GM13976 (cell line): ENCODE measurements around the gene RDM1.
A peak's percentile ranks its signal among the peaks of the same experiment; 100 is the strongest.

Source experiments
- DNase-seq: peaks from one replicate; pipeline ENCODE4 v3.0.0; 2012; ENCODE audit warnings: low spot score
- in situ Hi-C: fragments of 300-500 bp; cut with MboI; formaldehyde crosslinking; loops from one replicate; pipeline ENCODE4 v1.12.0; 2022; ENCODE audit warnings: low sequenced_read_pairs, mixed read lengths, inconsistent platforms; ENCODE audit not compliant: unreplicated experiment
- TF ChIP-seq, protein P1 (sequence below): IDR thresholded peaks from 2 replicates; pipeline ENCODE4 v1.5.1; 2012; ENCODE audit warnings: borderline replicate concordance, mild to moderate bottlenecking; ENCODE audit not compliant: insufficient read depth; ENCODE audit errors: extremely low read depth, missing control alignments, control extremely low read depth

Gene RDM1, protein sequence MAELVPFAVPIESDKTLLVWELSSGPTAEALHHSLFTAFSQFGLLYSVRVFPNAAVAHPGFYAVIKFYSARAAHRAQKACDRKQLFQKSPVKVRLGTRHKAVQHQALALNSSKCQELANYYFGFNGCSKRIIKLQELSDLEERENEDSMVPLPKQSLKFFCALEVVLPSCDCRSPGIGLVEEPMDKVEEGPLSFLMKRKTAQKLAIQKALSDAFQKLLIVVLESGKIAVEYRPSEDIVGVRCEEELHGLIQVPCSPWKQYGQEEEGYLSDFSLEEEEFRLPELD

DNA sequence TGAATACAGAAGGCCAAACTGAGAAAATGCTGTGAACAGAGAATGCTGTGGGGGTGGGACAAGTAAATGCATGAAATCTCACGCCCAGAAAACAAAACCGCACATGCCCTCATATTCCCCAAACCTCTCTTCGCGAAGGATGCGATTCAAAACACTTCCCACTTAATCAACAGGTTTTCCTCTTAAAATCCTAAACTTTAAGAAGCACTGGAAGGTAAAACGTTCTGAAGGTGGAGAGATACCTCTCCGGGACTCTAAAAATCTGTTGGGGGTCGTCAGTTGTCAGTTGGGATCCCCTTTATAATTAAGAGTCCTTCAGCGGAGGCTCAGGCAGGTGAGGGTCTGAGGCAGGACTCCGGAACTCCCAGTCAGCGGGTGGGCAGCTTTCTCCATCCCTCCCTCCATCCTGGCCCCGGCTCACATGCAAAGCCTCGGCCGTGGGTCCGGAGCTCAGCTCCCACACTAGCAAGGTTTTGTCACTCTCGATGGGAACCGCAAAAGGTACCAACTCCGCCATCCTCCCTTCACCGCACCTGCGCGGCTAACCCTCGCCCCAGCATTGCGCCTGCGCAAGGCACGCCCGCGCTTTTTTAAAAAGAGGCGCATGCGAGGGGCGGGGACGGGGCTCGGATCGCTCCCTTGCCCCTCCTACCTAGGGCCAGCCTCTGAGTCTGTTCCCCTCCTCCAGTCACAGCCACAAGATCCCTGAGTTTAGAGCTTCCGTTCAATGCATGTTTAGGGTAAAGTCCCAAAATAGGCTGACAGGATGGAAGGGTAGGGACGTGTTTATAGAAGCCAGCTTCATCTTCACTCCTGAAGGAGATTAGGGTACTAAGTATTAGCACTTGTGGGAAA, at the start of gene RDM1:
TSS of gene RDM1 (minus strand) at position 563 of the 855 bp plus-strand sequence. CDS start at position 517, 46 bp downstream.
- peak; percentile 93 for DNase-seq
- in situ Hi-C loops: no loop called here
- TF ChIP-seq, protein P1, sequence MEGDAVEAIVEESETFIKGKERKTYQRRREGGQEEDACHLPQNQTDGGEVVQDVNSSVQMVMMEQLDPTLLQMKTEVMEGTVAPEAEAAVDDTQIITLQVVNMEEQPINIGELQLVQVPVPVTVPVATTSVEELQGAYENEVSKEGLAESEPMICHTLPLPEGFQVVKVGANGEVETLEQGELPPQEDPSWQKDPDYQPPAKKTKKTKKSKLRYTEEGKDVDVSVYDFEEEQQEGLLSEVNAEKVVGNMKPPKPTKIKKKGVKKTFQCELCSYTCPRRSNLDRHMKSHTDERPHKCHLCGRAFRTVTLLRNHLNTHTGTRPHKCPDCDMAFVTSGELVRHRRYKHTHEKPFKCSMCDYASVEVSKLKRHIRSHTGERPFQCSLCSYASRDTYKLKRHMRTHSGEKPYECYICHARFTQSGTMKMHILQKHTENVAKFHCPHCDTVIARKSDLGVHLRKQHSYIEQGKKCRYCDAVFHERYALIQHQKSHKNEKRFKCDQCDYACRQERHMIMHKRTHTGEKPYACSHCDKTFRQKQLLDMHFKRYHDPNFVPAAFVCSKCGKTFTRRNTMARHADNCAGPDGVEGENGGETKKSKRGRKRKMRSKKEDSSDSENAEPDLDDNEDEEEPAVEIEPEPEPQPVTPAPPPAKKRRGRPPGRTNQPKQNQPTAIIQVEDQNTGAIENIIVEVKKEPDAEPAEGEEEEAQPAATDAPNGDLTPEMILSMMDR: no peak

DNA sequence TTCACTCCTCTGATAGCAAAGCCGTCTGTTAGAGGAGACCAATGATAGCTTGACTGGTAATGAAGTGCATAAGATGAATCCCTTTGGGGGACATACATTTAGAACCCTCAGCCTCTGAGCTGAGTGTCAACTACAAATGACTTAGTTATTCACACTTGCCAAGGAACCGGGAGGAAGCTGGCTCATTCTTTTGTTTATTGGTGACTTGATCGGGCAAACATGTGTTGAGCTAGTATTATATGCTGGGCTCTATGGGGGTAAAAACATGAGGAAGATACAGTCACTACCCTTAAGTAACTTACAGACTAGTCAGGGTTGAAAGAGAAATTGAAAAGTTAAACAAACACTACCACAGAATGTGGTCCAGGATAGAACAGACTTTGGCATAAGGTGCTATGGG, 47.8 kb upstream of the RDM1 start:
- TF ChIP-seq, protein P1: no peak

DNA sequence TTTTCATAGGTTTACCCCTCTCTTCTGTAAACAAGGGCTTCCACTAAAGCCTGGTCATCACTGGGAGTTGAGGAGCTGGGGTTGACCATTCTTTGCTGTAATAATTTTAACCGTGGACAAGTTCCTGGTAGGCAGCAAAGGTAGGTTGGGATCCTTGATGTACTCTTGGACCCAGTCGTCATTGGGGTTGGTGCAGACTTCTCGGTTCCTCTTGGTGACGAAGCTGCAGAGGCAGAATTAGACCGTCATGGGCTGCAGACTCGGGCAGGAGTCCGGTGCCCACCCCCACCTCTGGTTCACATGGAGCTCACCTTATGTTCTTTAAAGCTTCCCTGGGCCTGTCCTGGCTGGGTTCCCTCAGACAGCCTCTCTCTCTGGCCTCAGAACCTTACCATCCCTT, 46.9 kb upstream of the RDM1 start:
- no peak for DNase-seq
- TF ChIP-seq, protein P1: no peak
- in situ Hi-C loops: loop anchor here (10.0 kb wide), 2 partner anchors 97 to 167 kb away; no protein-coding TSS in a partner anchor

More for the DNA sequence above, 47.8 kb upstream of the RDM1 start:
- DNase-seq: no peak
- in situ Hi-C loops: loop anchor here (10.0 kb wide), 2 partner anchors 96 to 166 kb away; no protein-coding TSS in a partner anchor

DNA sequence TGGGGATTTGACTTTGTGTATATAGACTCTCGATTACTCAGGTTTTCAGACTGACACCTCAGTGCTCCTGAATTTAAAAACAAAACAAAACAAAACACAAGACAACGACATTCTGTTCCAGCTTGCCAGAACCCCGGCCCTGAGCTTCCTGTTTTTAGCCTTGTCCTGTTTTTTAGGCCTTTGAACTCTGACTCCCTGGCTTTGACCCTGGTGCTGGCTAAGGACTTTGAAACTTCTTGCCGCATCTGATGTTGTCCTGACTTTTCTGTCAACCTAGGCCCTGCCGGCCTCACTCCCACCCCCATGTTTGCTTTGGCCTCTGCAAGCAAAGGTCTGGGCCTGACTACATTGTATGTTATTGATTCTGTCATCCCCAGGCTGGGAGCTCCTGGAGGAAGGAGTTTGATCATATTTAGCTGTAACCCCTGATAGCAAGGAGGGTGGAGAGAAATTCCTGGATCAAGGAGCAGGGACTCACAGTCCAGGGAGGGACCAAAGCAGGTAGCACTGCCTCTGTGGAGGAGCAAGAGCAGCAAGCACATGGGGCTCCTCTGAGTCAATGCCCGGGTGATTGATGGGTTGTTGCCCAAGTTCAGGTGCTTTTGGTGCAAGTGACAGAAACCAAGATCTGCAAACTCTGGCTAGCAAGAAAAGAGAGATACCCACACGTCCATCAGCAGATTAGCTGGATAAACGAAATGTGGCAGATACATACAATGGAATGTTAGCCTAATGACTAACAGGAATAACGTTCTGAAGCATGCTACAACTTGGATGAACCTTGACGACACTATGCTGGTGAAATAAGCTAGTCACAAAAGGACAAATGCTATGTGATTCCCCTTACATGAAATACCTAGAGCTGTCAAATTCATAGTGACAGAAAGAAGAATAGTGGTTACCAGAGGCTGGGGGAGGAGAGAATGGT, 43.0 kb upstream of the RDM1 start:
- in situ Hi-C loops: loop anchor here (10.0 to 25.0 kb wide), 3 partner anchors 101 to 514 kb away; partner anchors contain the start of gene ZNHIT3
- DNase-seq: no peak
- TF ChIP-seq, protein P1: no peak

DNA sequence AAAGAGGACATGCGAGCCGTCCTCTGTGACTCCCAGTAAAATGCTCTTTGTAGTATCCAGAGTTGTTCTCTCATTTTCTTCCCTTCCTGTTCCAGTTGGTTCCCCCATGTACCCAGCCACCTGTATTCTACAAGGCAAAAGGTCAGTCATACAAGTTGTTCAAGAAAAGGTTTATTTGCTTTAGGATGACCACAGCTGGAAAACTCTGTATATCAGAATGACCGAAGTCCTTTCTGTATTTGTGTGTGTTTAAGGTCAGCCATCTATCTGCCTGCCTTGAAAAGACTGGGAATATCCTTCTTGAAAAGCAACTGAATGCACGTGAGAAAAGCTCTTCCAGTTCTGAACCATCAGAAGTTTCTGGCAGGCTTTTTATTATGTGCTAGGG, 42.4 kb upstream of the RDM1 start:
- in situ Hi-C loops: loop anchor here (10.0 to 25.0 kb wide), 3 partner anchors 102 to 514 kb away; partner anchors contain the start of gene ZNHIT3
- TF ChIP-seq, protein P1: no peak
- no peak for DNase-seq
